Measurements from ENCODE around the gene PCK1.

Gene PCK1

GRCh38 chr20:57529810-57530209 lies 31.1 kb upstream of the PCK1 start:
- no peak overlapping the region for H3K4me2 ChIP-seq (ENCODE audit: low read length)
- no peak overlapping the region for H3K27ac ChIP-seq (ENCODE audit: low read length)
- no peak overlapping the region for H3K9ac ChIP-seq (ENCODE audit: low read length)
- peaks cover 53% of the 10 kb centered on the region for H3K27me3 ChIP-seq (ENCODE audit: low read depth, low read length)
- no peaks in the 10 kb centered on the region for H3K36me3 ChIP-seq (replicated peaks; ENCODE audit: low read depth, low read length)
- no peaks in the 10 kb centered on the region for H3K79me2 ChIP-seq (ENCODE audit: low read length)
- no peaks in the 10 kb centered on the region for H4K20me1 ChIP-seq (ENCODE audit: insufficient read depth, low read length)
- no peaks in the 10 kb centered on the region for H3K4me1 ChIP-seq (ENCODE audit: low read length)
- no peak for TF ChIP-seq EZH2phosphoT487 (IDR thresholded peaks at IDR 0.05; ENCODE audit: low read depth)
- TF ChIP-seq CTCF (IDR thresholded peaks at IDR 0.05; ENCODE audit: low read depth, low read length), result no peak
- H2AFZ ChIP-seq (ENCODE audit: low read depth, low read length), result no peak overlapping the region
- H3K4me3 ChIP-seq (ENCODE audit: low read length), result no peak overlapping the region
- no peaks in the 10 kb centered on the region for H3K9me3 ChIP-seq (ENCODE audit: insufficient read depth, low read length)

GRCh38 chr20:57530327-57530981 lies 30.5 kb upstream of the PCK1 start:
- Histone ChIP-seq H3K4me2 (ENCODE audit: low read length) (no peak overlapping the region), H3K4me3 (ENCODE audit: low read length) (no peak overlapping the region), H3K36me3 (replicated peaks; ENCODE audit: low read depth, low read length) (no peaks in the 10 kb centered on the region), H2AFZ (ENCODE audit: low read depth, low read length) (no peak overlapping the region), H3K9me3 (ENCODE audit: insufficient read depth, low read length) (no peaks in the 10 kb centered on the region), H3K79me2 (ENCODE audit: low read length) (no peaks in the 10 kb centered on the region), H3K9ac (ENCODE audit: low read length) (no peak overlapping the region), H3K27me3 (ENCODE audit: low read depth, low read length) (peaks cover 60% of the 10 kb centered on the region), H4K20me1 (ENCODE audit: insufficient read depth, low read length) (no peaks in the 10 kb centered on the region), H3K4me1 (ENCODE audit: low read length) (no peaks in the 10 kb centered on the region), H3K27ac (ENCODE audit: low read length) (no peak overlapping the region)
- TF ChIP-seq EZH2phosphoT487 (IDR thresholded peaks at IDR 0.05; ENCODE audit: low read depth), result no peak
- no peak for TF ChIP-seq CTCF (IDR thresholded peaks at IDR 0.05; ENCODE audit: low read depth, low read length)

- H3K9me3 ChIP-seq (ENCODE audit: insufficient read depth, low read length), result no peaks in the 10 kb centered on the region
- no peak overlapping the region for H3K4me3 ChIP-seq (ENCODE audit: low read length)
- H3K4me2 ChIP-seq (ENCODE audit: low read length), result no peak overlapping the region
- H3K27me3 ChIP-seq (ENCODE audit: low read depth, low read length), result peaks cover 73% of the 10 kb centered on the region
- no peak overlapping the region for H3K27ac ChIP-seq (ENCODE audit: low read length)
- H3K79me2 ChIP-seq (ENCODE audit: low read length), result no peaks in the 10 kb centered on the region
- no peak overlapping the region for H3K9ac ChIP-seq (ENCODE audit: low read length)
- no peak overlapping the region for H2AFZ ChIP-seq (ENCODE audit: low read depth, low read length)
- H3K4me1 ChIP-seq (ENCODE audit: low read length), result no peaks in the 10 kb centered on the region
- no peaks in the 10 kb centered on the region for H3K36me3 ChIP-seq (replicated peaks; ENCODE audit: low read depth, low read length)
- no peaks in the 10 kb centered on the region for H4K20me1 ChIP-seq (ENCODE audit: insufficient read depth, low read length)
- TF ChIP-seq EZH2phosphoT487 (IDR thresholded peaks at IDR 0.05; ENCODE audit: low read depth) (no peak), CTCF (IDR thresholded peaks at IDR 0.05; ENCODE audit: low read depth, low read length) (no peak)
Observed at GRCh38 chr20:57532104-57532503, 28.8 kb upstream of the PCK1 start.

GRCh38 chr20:57535297-57535696 lies 25.6 kb upstream of the PCK1 start:
- Histone ChIP-seq H3K4me3 (ENCODE audit: low read length) (no peak overlapping the region), H3K9me3 (ENCODE audit: insufficient read depth, low read length) (no peaks in the 10 kb centered on the region), H2AFZ (ENCODE audit: low read depth, low read length) (no peak overlapping the region), H3K4me1 (ENCODE audit: low read length) (no peaks in the 10 kb centered on the region), H3K27me3 (ENCODE audit: low read depth, low read length) (peaks cover 81% of the 10 kb centered on the region), H3K36me3 (replicated peaks; ENCODE audit: low read depth, low read length) (no peaks in the 10 kb centered on the region), H3K9ac (ENCODE audit: low read length) (no peak overlapping the region), H3K79me2 (ENCODE audit: low read length) (no peaks in the 10 kb centered on the region), H3K27ac (ENCODE audit: low read length) (no peak overlapping the region), H4K20me1 (ENCODE audit: insufficient read depth, low read length) (no peaks in the 10 kb centered on the region), H3K4me2 (ENCODE audit: low read length) (no peak overlapping the region)
- TF ChIP-seq CTCF (IDR thresholded peaks at IDR 0.05; ENCODE audit: low read depth, low read length) (no peak), EZH2phosphoT487 (IDR thresholded peaks at IDR 0.05; ENCODE audit: low read depth) (no peak)

Measured in OCI-LY3 (cell line).